22Rv1 (cell line): Measurements from ENCODE around the gene CCL4L2.
"Not testable (repeated sequence)": the region's sequence is repeated elsewhere in the genome, so short reads cannot be mapped to it uniquely, and the experiment has no call there.

Source experiments
- H3K27ac ChIP-seq: fragments of 450-650 bp; 2 replicates; pipeline ENCODE4 v1.5.1; 2017
- CTCF ChIP-seq: fragments of 450-650 bp; IDR thresholded peaks from 2 replicates; pipeline ENCODE4 v1.5.1; 2017; ENCODE audit warnings: mild to moderate bottlenecking
- ZFX ChIP-seq: fragments of 450-650 bp; IDR thresholded peaks from 2 replicates; pipeline ENCODE4 v1.6.1; 2017; ENCODE audit warnings: antibody characterized with exemption, borderline replicate concordance

The CCL4L2 gene

GRCh38 chr17:36188891-36189306 is 22.0 kb upstream of the CCL4L2 start:
- H3K27ac ChIP-seq: no peak overlapping the region
- no peak for TF ChIP-seq CTCF
- no peak for TF ChIP-seq ZFX

- not testable (repeated sequence) for H3K27ac ChIP-seq
These were observed 20.9 kb upstream of the CCL4L2 start for GRCh38 chr17:36189993-36190392.

GRCh38 chr17:36190549-36191330 is 20.1 kb upstream of the CCL4L2 start:
- not testable (repeated sequence) for H3K27ac ChIP-seq

- TF ChIP-seq CTCF: no peak
- no peak overlapping the region for H3K27ac ChIP-seq
These were observed 17.6 kb upstream of the CCL4L2 start for GRCh38 chr17:36193216-36193775.

GRCh38 chr17:36194147-36194831 is 16.6 kb upstream of the CCL4L2 start:
- H3K27ac ChIP-seq: not testable (repeated sequence)

GRCh38 chr17:36194832-36195433 is 15.9 kb upstream of the CCL4L2 start:
- not testable (repeated sequence) for H3K27ac ChIP-seq

- TF ChIP-seq ZFX (no peak), CTCF (no peak)
- no peak overlapping the region for H3K27ac ChIP-seq
These were observed 15.3 kb upstream of the CCL4L2 start for GRCh38 chr17:36195434-36196130.

- TF ChIP-seq ZFX (no peak), CTCF (no peak)
- no peak overlapping the region for H3K27ac ChIP-seq
These were observed 14.8 kb upstream of the CCL4L2 start for GRCh38 chr17:36196131-36196486.

GRCh38 chr17:36197387-36197703 is 13.5 kb upstream of the CCL4L2 start:
- TF ChIP-seq ZFX (no peak), CTCF (no peak)
- H3K27ac ChIP-seq: no peak overlapping the region
